Tracheal epithelial cell (primary cell): Measurements from ENCODE around the gene TMEFF2. TPM values are rescaled to one million over a fixed set of nuclear protein-coding genes. Genes with fewer than 3 reads are reported as not detected.

ENCODE experiments used
- total RNA-seq: library from RNA; depleted of rRNA; stranded (reverse); fragments of >200 nt; gene quantifications from 2 replicates; pipeline ENCODE4 v1.2.1, GENCODE V29; 2014

The TMEFF2 gene
- total RNA-seq, result under 0.01 TPM in 1 of 2 replicates, not detected in the other

GRCh38 chr2:192194866-192195547 lies at the start of gene TMEFF2:
Gene TMEFF2 (minus strand): TSS chr2:192194933. CDS start chr2:192194524, 409 bp downstream.

